GM21367 (cell line): ENCODE measurements around the gene CDC14A.

Source experiments
- ATAC-seq: cut with Tn5 transposase; IDR thresholded peaks from one replicate; pipeline ENCODE4 v1.9.1; 2021; ENCODE audit not compliant: unreplicated experiment

Gene CDC14A

DNA sequence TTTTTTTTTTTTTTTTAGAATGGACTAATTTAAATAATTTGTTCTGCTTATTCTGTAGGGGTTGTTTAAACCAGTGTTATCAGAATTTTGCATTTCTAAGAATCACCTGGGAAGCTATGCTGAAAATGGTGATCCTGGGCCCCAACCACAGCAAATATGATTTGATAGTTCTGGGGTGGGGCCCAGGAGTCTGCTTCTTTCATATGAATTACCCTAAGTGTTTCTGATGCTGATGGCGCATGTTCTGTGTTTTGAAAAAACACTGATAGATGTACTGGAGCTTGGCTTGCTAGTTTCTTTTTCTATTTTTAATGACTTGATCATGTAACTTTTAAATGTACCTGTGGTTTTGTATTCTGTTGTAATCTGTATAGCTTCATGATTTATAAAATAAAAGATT, 89.3 kb downstream of the CDC14A start:
- ATAC-seq, result no peak

DNA sequence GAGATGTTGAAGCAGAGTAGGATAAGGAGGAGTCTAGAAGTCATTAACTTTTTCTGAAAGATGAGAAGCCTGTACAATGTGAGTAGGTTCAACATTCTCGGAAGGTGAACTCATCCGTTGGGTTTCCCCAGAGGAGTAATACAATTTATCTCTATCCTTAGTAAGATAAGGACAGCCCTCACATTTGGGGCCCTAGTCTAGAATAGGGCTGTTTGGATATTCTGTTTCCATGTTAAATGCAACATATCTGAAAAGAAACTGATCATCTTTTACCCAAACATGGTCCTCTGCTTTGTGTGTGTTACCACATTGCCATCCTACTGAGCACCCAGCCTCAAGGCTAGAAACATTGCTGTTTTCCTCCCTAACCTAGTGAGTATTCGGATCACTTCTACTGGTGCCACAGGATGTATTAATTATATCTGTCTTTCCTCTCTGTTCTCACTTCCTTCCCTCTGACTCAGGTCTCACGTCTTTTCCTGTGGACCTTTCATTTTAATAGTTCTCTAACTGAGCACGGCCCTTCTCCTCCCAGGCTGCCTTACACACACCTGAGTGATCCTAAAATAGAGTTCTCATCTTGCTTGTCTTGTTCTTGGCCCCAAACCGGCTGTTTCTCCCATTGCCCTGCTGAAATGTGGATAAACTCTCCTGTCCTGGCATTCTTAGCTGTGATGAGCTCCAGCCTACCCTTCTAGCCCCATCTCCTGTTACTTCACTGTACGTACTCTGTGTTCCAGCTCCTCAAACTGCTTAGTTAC, 91.7 kb downstream of the CDC14A start:
- peak; percentile 82 for ATAC-seq

DNA sequence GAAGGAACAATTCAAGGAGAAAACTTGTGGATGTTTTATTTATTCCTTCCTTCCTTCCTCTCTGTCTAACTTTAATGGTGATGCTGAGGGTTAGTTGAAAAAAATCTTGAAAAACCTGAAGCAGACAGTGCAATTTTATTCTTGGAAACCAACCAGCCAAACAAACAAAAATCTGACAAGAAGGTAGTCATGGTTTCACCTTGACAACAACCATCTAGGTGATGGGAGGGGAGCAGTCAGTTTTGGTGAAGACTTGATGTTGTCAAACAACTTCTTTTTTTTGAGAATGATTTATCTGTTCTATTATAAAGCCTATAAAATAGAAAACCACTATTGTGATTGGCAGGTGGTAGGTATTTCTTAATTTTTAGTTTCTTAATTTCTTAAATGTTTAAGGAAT, 93.3 kb downstream of the CDC14A start:
- no peak for ATAC-seq

DNA sequence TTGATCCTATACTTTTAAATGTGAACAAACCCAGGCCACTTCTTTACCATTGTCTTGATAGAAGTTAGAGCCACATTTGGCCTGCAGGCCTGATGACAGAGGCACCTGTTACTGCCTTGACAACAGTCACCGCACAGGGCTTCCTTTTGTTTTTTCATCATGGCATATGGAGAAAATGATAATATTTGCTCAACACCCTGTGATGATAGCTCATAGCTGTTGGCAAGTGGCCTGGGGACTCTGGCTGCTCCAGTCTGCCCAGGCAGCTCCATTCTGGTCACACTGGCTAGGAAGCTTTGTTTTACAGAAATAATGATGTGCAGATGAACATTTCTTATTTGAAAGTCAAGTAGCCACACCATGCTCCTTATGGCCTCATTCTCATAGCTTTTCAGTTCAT, 96.1 kb downstream of the CDC14A start:
- no peak for ATAC-seq

DNA sequence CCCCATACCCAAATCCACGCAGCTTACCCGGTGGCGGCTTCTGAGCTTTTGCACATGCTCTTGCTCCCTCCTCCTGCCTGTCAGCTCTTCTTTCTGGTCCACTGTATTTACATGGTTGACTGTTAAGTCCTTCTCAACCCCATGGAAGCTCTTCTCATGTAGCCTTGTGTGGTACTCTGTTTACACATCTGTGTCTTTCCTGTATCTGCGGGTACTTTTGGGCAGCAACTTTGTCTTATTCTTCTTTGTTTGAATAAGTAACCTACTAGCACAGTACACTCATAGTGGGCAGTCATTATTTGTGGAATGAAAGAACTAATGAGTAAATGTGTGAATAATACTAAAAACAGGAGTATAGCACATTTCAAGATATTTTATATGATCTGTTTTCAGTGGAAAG, 97.2 kb downstream of the CDC14A start:
- no peak for ATAC-seq

DNA sequence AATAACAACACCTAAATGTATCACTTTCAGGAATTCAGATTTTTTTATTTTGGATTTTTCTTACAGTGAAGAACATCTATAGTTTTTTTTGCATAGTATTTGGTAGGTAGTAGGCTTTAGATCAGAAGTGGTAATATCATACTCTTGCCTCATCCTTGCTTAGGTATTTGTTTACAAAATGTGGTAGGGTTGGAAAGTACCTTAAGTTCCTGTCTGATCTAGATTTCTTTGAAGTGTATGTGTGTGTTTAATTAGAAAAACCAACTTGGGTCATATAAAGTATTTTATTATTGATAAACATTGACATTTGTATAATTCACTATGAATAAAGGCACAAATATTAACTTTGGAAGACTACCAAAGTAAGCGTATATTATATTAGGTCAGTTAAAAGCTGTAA, 100.3 kb downstream of the CDC14A start:
- ATAC-seq, result peak; percentile 51

DNA sequence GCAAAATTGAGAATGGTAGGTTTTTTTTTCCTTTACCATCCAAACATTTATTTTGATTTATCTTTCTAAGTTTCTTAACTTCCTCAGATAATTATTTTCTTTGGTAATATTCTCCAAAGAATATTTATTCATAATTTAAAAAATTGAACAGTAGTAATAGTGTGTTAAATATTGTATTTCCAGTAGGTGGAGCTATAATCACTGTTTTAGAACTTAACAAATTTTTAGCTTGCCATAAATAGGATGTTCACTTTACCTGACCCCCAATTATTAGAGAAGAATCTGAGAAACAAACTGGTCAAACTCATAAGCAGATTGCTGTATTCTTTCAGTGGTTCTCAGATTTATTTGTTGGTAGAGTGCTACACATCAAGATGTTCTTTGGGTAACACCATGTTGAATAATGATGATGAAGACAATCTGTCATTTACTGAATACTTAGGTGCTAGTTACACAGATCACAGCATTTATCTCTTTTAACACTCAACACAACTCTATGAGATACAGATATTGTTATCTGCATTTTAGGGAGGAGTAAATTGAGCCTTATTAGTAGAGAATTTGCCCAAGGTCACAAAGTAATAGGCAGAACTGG, 103.3 kb downstream of the CDC14A start:
- no peak for ATAC-seq

DNA sequence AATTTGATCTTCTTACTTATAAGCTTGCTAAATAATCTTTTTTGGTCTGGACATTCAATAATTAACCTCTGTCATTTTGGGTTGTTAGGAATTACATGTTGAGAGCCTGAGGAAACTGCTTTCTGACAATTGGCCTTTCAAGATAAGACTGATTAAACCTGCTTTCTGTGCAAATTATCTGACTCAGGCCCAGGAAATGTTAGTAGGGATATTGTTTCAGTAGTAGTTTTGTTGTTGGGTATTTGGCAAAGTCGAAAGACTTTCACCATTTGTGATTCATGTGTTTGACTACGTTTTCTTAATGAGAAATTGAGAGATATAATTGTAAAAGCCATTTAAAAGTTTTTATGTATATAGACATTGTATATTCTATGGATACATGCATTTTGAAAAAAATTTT, 104.6 kb downstream of the CDC14A start:
- ATAC-seq, result no peak

DNA sequence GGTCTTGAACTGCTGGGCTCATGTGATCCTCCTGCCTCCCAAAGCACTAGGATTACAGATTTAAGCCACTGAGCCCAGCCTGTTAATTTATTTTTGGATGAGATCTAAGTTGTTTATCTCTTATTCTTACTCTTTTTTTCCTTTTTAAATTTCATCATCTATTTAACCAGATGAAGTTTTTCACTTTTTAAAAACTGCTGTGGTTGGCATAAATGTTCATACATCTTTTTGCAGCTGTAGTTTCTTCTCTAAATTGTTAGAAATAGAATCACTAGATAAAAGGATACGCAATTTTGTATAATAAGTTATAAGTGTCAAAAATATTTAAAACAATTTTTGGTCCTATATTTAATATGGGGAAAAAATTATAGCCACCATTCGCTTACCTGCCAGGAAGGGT, 105.4 kb downstream of the CDC14A start:
- no peak for ATAC-seq

DNA sequence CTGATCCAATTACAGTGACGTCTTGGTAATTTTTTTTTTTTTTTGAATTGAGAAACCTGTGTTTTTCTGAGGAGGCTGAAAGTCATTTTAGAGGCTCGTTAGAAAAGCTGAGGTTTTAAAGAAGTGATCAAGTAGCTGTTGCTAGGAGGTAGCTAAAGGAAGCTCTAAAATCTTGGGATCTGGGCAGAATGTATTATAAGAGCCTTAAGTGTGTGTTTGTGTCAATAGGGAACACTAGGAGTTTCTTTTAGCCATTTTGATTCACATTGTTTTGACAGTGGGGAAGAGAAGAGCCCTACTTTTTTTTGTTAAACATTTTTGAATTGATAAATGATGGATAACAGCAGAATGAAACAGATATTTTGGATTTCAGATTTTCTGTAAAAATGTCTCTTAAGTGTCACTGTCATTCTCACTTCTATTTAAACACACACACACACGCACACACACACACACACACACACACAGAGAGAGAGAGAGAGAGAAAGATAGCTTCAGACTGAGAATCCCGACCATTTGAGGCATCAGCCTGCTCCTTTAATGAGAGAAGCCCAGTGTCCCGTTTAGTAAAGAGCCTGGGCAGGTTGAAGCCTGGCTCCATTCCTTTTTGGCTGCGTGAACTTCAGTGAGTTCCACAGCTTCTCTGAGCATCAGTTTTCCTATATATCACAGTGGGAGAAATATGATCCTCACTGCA, 106.5 kb downstream of the CDC14A start:
- ATAC-seq, result no peak

DNA sequence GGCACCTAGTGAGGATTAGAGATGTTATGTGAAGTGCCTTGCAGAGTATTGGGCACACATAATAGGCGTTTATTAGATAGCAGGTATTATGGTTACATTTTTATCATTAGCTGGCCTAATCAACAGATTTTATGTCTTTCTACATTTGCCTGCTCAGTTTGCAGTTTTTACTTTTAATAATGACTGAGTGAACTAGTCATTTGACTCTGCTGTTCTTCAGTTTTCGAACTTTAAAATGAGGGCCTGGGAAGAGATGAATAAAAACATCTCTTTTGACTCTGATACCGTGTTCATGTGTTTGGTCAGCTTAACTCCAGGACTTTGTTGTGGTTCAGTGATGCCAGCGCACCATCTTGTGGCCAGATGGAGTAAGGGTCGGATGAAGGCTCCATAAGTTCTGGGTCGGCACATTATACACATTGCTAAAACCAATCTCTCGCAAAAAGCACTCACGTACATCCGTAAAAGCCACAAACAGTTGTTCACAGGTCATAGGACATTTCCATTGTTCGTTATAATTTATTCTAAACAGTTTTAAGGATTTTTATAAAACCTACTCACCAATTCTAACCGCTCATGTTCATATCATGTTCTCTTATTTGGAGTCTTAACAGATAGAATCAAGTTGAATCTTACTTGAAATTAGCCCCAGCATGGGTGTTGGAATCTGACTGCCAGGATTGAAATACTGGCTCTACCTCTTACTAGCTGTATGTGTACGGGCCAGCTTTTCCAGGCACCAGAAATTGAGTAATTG, 107.2 kb downstream of the CDC14A start:
- ATAC-seq, result peak; percentile 78

DNA sequence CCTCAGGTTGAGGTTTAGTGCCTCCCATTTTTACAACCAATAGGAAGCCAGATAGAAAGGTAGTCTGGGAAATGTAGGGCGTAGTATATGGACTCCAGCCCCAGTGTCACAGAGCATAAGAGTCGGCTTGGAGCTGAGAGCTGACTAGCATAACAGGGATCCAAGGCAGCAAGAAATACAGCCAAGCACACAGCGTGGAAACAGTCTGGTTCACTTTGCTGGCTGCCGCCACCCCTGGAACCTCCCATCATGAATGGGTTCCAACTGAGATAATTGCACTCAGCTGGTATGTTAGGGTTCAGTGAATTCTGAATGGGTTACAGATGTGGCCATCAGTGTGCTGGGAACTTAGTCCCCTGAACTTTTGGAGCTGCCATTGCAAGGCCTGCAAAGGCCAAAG, 108.9 kb downstream of the CDC14A start:
- no peak for ATAC-seq

DNA sequence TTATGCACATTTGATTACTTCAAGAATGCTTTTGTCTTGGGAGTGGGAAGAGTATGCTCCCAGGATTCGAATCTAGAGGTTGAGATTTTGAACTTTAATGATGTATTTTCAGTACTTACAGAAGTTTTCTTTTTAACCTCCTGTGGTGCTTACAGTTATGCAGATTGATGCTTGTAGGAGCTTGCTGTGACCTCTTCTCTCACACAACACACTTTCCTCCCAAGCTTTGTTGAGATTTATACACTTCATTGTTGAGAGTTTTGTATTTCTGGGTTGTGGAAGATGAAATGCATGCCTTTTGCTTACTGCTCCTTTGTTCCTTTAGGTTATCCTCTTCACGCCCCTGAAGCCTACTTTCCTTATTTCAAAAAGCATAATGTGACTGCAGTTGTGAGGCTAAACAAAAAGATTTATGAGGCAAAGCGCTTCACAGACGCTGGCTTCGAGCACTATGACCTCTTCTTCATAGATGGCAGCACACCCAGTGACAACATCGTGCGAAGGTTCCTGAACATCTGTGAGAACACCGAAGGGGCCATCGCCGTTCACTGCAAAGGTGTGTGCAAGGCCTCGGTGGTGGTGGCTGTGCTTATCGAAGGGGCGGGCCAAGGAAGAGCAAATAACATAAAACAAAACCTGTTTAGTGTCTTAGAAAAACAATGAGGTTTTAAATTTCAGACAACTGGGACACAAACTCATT, 110.2 kb downstream of the CDC14A start:
- no peak for ATAC-seq

DNA sequence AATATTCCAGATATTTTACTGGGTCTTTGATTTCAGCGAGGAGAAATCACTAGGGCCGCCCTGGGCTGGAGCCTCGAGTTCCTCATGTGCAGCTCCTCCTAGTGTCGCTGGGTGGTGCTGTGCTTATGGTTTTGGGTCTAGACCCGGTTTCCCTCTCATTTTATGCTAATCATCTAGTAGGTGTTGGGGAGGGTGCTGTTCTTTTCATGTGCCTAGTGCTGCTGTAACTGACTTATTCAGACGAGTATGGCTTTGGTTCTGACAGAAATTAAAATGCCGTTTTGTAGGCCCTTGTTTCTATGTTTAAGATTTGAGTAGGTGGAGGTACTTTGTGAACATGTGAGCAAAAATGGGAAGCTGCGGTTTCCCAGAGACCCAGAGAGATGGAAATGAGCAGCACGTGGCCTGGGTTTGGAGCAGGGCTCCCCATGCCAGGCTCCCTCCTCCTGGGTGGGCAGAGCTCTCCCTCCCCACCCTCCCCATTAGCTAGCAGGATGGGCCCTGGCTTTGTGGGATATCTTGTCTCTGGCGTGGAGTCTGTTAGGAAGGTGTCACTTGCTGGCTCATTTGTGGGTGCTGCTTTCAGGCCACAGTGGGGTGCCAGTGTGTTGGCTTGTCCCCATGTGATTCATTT, 111.6 kb downstream of the CDC14A start:
- ATAC-seq, result peak; percentile 76

DNA sequence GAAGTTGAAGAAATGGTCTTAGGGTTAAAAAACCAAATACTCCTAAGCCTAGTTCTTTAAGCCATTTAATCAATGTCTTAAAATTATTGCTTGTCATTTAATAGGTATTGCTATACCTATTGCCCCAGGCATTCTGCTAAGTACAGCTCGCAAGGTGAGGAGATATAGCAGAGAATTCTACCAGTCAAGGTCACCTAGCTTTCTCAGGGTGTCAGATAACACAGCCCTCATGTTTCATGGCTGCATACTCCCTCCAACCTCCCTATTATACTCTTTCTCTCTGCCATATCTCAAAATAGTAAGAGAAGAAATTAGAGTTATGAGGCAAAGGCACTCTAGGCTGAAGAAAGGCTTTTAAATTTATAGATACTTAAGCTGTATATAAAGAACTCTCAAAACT, 117.3 kb downstream of the CDC14A start:
- ATAC-seq, result no peak

DNA sequence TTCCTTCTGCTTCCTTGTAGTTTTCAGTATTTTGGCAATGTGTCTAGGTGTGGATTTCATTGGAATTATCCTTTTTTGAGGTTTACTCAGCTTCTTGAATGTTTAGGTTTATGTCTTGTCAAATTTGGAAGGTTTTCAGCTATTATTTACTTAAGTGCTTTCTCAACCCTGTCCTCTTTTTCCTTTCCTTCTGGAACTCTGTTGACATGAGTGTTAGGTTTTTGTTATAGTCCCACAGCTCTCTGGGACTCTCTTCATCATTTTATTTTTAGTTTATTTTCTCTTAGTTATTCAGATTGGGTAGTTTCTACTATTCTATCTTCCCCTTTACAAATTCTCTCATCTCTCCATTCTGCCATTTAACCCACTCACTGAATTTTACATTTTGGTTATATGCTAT, 122.5 kb downstream of the CDC14A start:
- ATAC-seq, result no peak

DNA sequence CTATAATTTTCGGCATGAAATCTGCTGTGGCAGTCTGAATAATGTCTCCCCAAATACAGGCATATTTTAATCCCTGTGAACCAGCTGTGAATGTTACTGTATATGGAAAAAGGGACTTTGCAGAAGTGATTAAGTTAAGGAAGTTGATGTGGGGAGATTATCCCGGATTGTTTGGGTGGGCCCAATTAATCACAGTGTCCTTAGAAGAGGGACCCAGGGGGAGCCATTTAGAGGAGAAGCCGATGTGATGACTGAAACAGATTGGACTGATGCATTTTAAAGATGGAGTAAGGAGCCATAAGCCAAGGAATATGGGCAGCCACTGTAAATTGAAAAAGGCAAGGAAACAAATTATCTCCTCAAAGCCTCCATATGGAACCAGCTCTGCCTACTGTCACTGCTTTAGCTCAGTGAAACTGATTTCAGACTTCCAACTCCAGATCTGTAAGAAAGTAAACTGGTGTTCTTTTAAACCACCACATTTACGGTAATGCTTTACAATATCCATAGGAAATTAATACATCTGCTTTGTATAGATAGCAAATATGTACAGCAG, 124.5 kb downstream of the CDC14A start:
- no peak for ATAC-seq

DNA sequence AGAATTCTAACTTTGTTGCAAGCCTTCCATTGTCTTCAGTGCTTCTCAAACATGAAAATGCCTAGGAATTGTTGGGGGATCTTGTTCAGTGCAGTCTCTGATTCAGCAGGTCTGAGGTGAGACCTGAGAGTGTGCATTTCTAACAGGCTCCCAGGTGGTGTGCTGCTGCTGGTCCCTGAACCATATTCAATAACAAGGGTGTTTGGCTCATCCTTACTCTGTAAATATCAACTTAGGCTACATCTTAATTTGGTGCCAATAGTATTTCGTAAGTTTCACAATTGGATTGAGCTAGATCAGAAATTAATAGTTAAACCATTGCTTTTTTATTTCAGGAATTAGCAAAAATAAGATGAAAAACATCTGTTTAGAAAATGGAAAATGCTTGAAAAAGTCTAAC, 126.5 kb downstream of the CDC14A start:
- ATAC-seq, result no peak

DNA sequence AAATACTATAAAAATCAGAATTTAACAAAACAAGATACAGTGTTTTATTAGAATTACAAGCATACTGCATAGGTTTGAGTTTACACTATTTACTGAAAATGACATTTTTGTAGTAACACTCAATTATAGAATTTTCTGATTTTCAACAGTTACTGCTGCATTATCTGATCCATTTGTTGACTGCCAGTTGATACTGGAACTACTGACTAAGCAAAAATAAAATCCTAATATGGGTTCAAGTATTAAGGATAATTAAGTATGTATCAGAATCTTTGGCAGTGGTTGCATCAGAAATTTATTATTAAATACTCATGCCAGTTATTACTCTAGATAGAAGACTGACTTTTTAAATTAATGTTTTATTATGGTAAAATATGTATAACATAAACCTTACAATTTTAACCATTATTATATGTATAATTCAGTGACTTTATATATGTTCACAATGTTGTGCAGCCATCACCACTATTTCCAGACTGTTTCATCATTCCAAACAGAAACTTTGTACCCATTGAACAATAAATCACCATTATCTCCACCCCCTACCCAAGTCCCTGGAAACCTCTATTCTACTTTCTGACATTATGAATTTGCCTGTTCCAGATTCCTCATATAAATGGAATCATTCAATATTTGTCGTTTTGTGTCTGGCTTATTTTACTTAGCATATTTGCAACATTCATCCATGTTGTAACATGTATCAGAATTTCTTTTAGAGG, 127.5 kb downstream of the CDC14A start:
- ATAC-seq, result no peak

DNA sequence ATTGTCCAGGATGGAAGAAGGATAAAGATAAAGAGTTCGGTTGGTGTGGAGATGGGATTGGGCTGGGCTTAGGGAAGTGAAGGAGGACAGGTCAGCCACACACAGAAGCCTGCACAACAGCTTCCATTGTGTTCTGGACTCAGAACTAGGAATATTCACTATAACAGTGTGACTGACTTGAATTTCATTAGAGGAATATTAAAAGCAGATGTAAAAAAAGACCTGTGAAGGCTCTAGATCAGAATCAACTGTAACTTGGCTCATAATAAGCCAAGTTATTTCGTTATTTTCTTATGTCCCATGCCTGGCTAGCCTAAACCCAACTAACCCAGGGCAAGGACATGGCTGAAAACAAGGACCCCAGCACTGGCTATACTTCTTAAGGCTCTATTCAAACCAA, 129.0 kb downstream of the CDC14A start:
- no peak for ATAC-seq
